Gastrocnemius medialis (tissue), 4 donors: ENCODE data around the gene URAD.

Experiments used
- POLR2A ChIP-seq, 2 donors: fragments of 450-650 bp; IDR thresholded peaks; one replicate each; pipeline ENCODE4 v1.6.1; 2017; ENCODE audit warnings: antibody characterized with exemption in 2 of 2, mild to moderate bottlenecking in 2 of 2, moderate library complexity in 2 of 2
- TF ChIP-seq, protein P1 (sequence below), 5 experiments: fragments of 450-650 bp in 3 of 5; fragments of 200-600 bp in 2 of 5; sonication (generic) in 2 of 5; IDR thresholded peaks in 4 of 5; conservative IDR thresholded peaks in 1 of 5; 1 replicate in 4 of 5; 2 replicates in 1 of 5; pipeline ENCODE4 v1.5.1; 2016 to 2019; ENCODE audit warnings: antibody characterized with exemption in 5 of 5, mild to moderate bottlenecking in 3 of 5, moderate library complexity in 3 of 5

DNA sequence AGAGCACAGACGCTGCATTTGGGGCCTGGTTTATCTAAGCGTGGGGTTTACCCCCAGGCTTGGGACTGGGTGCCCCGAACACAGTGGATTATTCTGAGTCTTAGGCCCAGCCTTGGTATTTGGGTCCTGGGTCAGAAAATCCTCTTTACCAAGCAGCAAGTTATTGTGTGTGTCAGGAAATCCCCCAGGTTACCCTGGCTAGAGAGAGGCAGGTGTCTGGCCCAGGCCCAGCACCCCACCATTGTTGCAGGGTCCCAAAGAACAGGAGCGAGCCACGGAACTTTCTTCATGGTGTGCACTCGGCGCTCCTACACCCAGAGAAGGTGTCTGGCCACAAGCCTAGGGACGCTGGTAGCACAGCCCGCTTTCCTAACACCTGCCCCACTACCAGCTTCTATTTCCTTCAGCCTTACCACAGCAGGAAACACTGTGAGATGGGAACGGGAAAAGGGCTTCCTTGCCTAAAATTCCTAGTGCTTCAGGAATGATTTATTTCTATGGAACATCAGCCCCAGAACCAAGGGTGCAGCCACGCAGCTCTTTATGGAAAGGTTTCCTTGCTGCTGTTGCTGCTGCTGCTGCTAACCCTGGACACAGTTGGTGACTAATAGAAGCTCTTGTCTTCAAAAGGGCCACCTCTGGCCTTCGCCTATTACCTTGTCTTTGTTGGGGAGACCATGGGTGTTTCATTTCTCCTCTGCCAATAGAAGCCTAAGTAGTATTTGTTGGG lies 12.0 kb downstream of the URAD start:
- TF ChIP-seq, protein P1, sequence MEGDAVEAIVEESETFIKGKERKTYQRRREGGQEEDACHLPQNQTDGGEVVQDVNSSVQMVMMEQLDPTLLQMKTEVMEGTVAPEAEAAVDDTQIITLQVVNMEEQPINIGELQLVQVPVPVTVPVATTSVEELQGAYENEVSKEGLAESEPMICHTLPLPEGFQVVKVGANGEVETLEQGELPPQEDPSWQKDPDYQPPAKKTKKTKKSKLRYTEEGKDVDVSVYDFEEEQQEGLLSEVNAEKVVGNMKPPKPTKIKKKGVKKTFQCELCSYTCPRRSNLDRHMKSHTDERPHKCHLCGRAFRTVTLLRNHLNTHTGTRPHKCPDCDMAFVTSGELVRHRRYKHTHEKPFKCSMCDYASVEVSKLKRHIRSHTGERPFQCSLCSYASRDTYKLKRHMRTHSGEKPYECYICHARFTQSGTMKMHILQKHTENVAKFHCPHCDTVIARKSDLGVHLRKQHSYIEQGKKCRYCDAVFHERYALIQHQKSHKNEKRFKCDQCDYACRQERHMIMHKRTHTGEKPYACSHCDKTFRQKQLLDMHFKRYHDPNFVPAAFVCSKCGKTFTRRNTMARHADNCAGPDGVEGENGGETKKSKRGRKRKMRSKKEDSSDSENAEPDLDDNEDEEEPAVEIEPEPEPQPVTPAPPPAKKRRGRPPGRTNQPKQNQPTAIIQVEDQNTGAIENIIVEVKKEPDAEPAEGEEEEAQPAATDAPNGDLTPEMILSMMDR (IDR thresholded peaks at IDR 0.05 in 4 of 5, conservative IDR thresholded peaks at IDR 0.05 in 1 of 5), result no peak
- TF ChIP-seq POLR2A (IDR thresholded peaks at IDR 0.05), result no peak
